IPS-NIHi7 (cell line): ENCODE results near the gene LEFTY1.
"Not testable (repeated sequence)": the region's sequence is repeated elsewhere in the genome, so short reads cannot be mapped to it uniquely, and the experiment has no call there.

Source experiments
- DNase-seq: peaks from one replicate; pipeline ENCODE4 v3.0.0; 2012; ENCODE audit warnings: mixed read lengths; ENCODE audit errors: extremely low spot score

The LEFTY1 gene

GRCh38 chr1:225849925-225850324 is 39.0 kb downstream of the LEFTY1 start:
- no peak for DNase-seq

- DNase-seq = peak; percentile 34
Observed at GRCh38 chr1:225848030-225848955, 40.7 kb downstream of the LEFTY1 start.

- DNase-seq = no peak
Observed at GRCh38 chr1:225847610-225848009, 41.3 kb downstream of the LEFTY1 start.

- DNase-seq = no peak
Observed at GRCh38 chr1:225846331-225847310, 42.3 kb downstream of the LEFTY1 start.

- peak; percentile 93 for DNase-seq
Observed at GRCh38 chr1:225845571-225846259, 43.2 kb downstream of the LEFTY1 start.

GRCh38 chr1:225845097-225845496 is 43.8 kb downstream of the LEFTY1 start:
- no peak for DNase-seq

- DNase-seq = no peak
Observed at GRCh38 chr1:225844236-225845061, 44.5 kb downstream of the LEFTY1 start.

- DNase-seq = no peak
Observed at GRCh38 chr1:225843426-225843795, 45.5 kb downstream of the LEFTY1 start.

GRCh38 chr1:225842788-225843425 is 46.0 kb downstream of the LEFTY1 start:
- no peak for DNase-seq

GRCh38 chr1:225842074-225842473 is 46.9 kb downstream of the LEFTY1 start:
- no peak for DNase-seq

GRCh38 chr1:225840713-225841112 is 48.2 kb downstream of the LEFTY1 start:
- no peak for DNase-seq

- DNase-seq = no peak
Observed at GRCh38 chr1:225840223-225840610, 48.7 kb downstream of the LEFTY1 start.

GRCh38 chr1:225838793-225839192 is 50.2 kb downstream of the LEFTY1 start:
- no peak for DNase-seq

GRCh38 chr1:225836296-225836695 is 52.6 kb downstream of the LEFTY1 start:
- DNase-seq = not testable (repeated sequence)
